Lung (tissue), 12 donors: ENCODE measurements around the gene LLGL1. TPM values are rescaled to one million over a fixed set of nuclear protein-coding genes. Genes with fewer than 3 reads are reported as not detected.

Experiments used
- ATAC-seq: fragments of 200-7000 bp; cut with Tn5 transposase; one replicate; pipeline ENCODE4 v1.9.1; 2020; ENCODE audit warnings: moderate number of reproducible peaks; ENCODE audit not compliant: insufficient read depth, low FRiP score
- DNase-seq, 3 donors: peaks; one replicate each; pipeline ENCODE4 v3.0.0-alpha.2; 2013 to 2017
- H3K27ac ChIP-seq, 2 donors: one replicate each; pipeline ENCODE4 v1.5.1; 2013; ENCODE audit warnings: mild to moderate bottlenecking in 2 of 2, moderate library complexity in 2 of 2, control low read depth in 1 of 2, inconsistent platforms in 1 of 2, low read depth in 1 of 2, low read length in 1 of 2
- H3K27me3 ChIP-seq, 3 donors: one replicate each; pipeline ENCODE4 v1.5.1; 2013; ENCODE audit warnings: low read length in 2 of 3; ENCODE audit not compliant: control insufficient read depth in 3 of 3, insufficient read depth in 3 of 3
- H3K36me3 ChIP-seq, 4 donors: one replicate each; pipeline ENCODE4 v1.5.1; 2013; ENCODE audit warnings: low read length in 4 of 4, mild to moderate bottlenecking in 1 of 4, moderate library complexity in 1 of 4; ENCODE audit not compliant: control insufficient read depth in 4 of 4, insufficient read depth in 4 of 4
- H3K4me1 ChIP-seq, 5 donors: one replicate each; pipeline ENCODE4 v1.5.1; 2013; ENCODE audit warnings: low read length in 5 of 5, mild to moderate bottlenecking in 2 of 5, moderate library complexity in 1 of 5; ENCODE audit not compliant: control insufficient read depth in 5 of 5, insufficient read depth in 5 of 5
- H3K4me3 ChIP-seq: one replicate; pipeline ENCODE4 v1.5.1; 2013; ENCODE audit warnings: mild to moderate bottlenecking, control low read depth, moderate library complexity
- H3K9ac ChIP-seq, 2 donors: one replicate each; pipeline ENCODE4 v1.5.1; 2013; ENCODE audit warnings: low read length in 2 of 2, control low read depth in 1 of 2; ENCODE audit not compliant: insufficient read depth in 1 of 2
- H3K9me3 ChIP-seq, 4 donors: one replicate each; pipeline ENCODE4 v1.5.1; 2013; ENCODE audit warnings: low read length in 3 of 4, mild to moderate bottlenecking in 1 of 4, moderate library complexity in 1 of 4; ENCODE audit not compliant: control insufficient read depth in 4 of 4, insufficient read depth in 3 of 4
- CTCF ChIP-seq: IDR thresholded peaks from 2 replicates; pipeline ENCODE4 v1.5.1; 2012; ENCODE audit warnings: mild to moderate bottlenecking; ENCODE audit errors: control extremely low read depth, extremely low read depth
- WGBS, 2 donors: extraction: QIAGEN DNeasy Blood & Tissue Kit; methylation state at CpG; one replicate each; pipeline ENCODE4 v1.1.7; 2013; 5-methylcytosine and 5-hydroxymethylcytosine counted together
- polyA plus RNA-seq, 2 donors: library from polyadenylated mRNA; stranded (reverse); fragments of 200-250 nt; gene quantifications; one replicate each; pipeline ENCODE4 v1.2.1, GENCODE V29; 2013
- total RNA-seq, 2 donors: library from RNA; depleted of rRNA in 1 of 2; stranded (reverse); fragments of >200 nt in 1 of 2; gene quantifications; one replicate each; pipeline ENCODE4 v1.2.1, GENCODE V29; 2014 to 2021
- donor health status: control.
- donor health status: control.
- donor health status: Bipolar disorder and iron deficiency.
- donor health status: healthy.
- donor health status: DM: yes; HTN: yes; CAD: no.

LLGL1 gene
- total and polyA plus RNA-seq, 4 donors = 7.1 to 21.8 (median 12.1) TPM

- DNase-seq = peak; percentile 50 to 64 (median 58)
- TF ChIP-seq CTCF = no peak
- 0 to 1% methylated on average over 70 to 92 of the region's 92 CpGs for WGBS, 2 donors
- H3K27ac ChIP-seq = peak overlapping the region; percentile 93 to 98
- H3K36me3 ChIP-seq = peaks cover 0 to 19% (median 8%) of the 10 kb centered on the region in 4 donors
- ATAC-seq = no peak
- peaks cover 20 to 50% (median 27%) of the 10 kb centered on the region in 5 donors for H3K4me1 ChIP-seq
- no peaks in the 10 kb centered on the region for H3K9me3 ChIP-seq
- H3K4me3 ChIP-seq = peak overlapping the region; percentile 89
- H3K9ac ChIP-seq = peak overlapping the region; percentile 44 to 70
- H3K27me3 ChIP-seq = no peaks in the 10 kb centered on the region
These were observed 41.0 kb upstream of the LLGL1 start for GRCh38 chr17:18184143-18185031.

GRCh38 chr17:18185391-18185790 lies 40.0 kb upstream of the LLGL1 start:
- ATAC-seq = no peak
- H3K9ac ChIP-seq = peak overlapping the region; percentile 51 to 79
- peaks cover 0 to 27% (median 12%) of the 10 kb centered on the region in 4 donors for H3K36me3 ChIP-seq
- peak overlapping the region in 1 of 2 donors; percentile 76 for H3K27ac ChIP-seq
- H3K4me3 ChIP-seq = no peak overlapping the region
- TF ChIP-seq CTCF = no peak
- H3K27me3 ChIP-seq = no peaks in the 10 kb centered on the region
- no peaks in the 10 kb centered on the region for H3K9me3 ChIP-seq
- peaks cover 20 to 50% (median 32%) of the 10 kb centered on the region in 5 donors for H3K4me1 ChIP-seq
- WGBS, 2 donors = 20 to 46% methylated on average over 3 of the region's 3 CpGs
- peak; percentile 45 to 89 (median 85) for DNase-seq

GRCh38 chr17:18185832-18186626 lies 39.4 kb upstream of the LLGL1 start:
- H3K9ac ChIP-seq = peak overlapping the region; percentile 51 to 79
- H3K4me1 ChIP-seq = peaks cover 20 to 55% (median 38%) of the 10 kb centered on the region in 5 donors
- H3K27me3 ChIP-seq = no peaks in the 10 kb centered on the region
- peak overlapping the region; percentile 26 to 76 for H3K27ac ChIP-seq
- H3K9me3 ChIP-seq = no peaks in the 10 kb centered on the region
- no peak for DNase-seq
- no peak for TF ChIP-seq CTCF
- peak overlapping the region; percentile 9 for H3K4me3 ChIP-seq
- ATAC-seq = no peak
- WGBS, 2 donors = 59 to 75% methylated on average over 10 of the region's 10 CpGs
- H3K36me3 ChIP-seq = peaks cover 0 to 27% (median 12%) of the 10 kb centered on the region in 4 donors
